GM12878 (cell line): ENCODE measurements around the gene TFB1M. TPM values are rescaled to one million over a fixed set of nuclear protein-coding genes. Genes with fewer than 3 reads are reported as not detected.

ENCODE experiments used
- ATAC-seq: fragments of 200-7000 bp; cut with Tn5 transposase; 3 replicates; pipeline ENCODE4 v1.9.1; 2020; ENCODE audit warnings: mild to moderate bottlenecking, moderate library complexity
- BruUV-seq: library from RNA; stranded (reverse); fragments of 400-500 nt; replicated peaks from 2 replicates; lab custom pipeline; 2021; lab: Mats Ljungman, UMichigan
- CTCF ChIA-PET: fragments of 300-600 bp; sonication (Branson Sonifier 250); formaldehyde crosslinking; extraction: SDS; loops from one replicate; lab custom pipeline; 2021; ENCODE audit warnings: inconsistent platforms; lab: Yijun Ruan, JAX
- POLR2A ChIA-PET: fragments of 350-600 bp; formaldehyde crosslinking; extraction: SDS; loops from one replicate; lab custom pipeline; 2021; ENCODE audit warnings: inconsistent platforms; lab: Charles Lee
- RAD21 ChIA-PET: fragments of 300-600 bp; sonication (Branson Sonifier 250); formaldehyde crosslinking; loops from one replicate; lab custom pipeline; 2023; ENCODE audit warnings: antibody characterized with exemption; ENCODE audit not compliant: unreplicated experiment; lab: Charles Lee
- SMC1A ChIA-PET: fragments of 300-600 bp; sonication (Branson Sonifier 250); formaldehyde crosslinking; loops from one replicate; lab custom pipeline; 2023; ENCODE audit not compliant: unreplicated experiment, uncharacterized antibody; lab: Charles Lee
- DNase-seq: peaks from one replicate; pipeline ENCODE4 v3.0.0-alpha.2; 2011; ENCODE audit warnings: low read depth, low spot score
- FAIRE-seq: peaks from 3 replicates; lab custom pipeline; 2011; peaks lifted over from hg19 to GRCh38; lab: Jason Lieb, UNC
- H2AFZ ChIP-seq: 2 replicates; pipeline ENCODE4 v1.6.0; 2011; ENCODE audit warnings: low read depth, low read length, control low read depth; ENCODE audit not compliant: control insufficient read depth
- H3K27ac ChIP-seq: 2 replicates; pipeline ENCODE4 v1.5.1; 2011; ENCODE audit warnings: control low read depth; ENCODE audit not compliant: control insufficient read depth, insufficient read depth
- H3K27me3 ChIP-seq, 2 experiments: replicated peaks in 1 of 2; 2 replicates each; pipeline versions ENCODE4 v1.6.0 to v1.6.1; 2011; ENCODE audit warnings: low read length in 1 of 2; ENCODE audit not compliant: control insufficient read depth in 2 of 2, insufficient read depth in 2 of 2
- H3K36me3 ChIP-seq, 2 experiments: 2 replicates each; pipeline ENCODE4 v1.5.1; 2011; ENCODE audit warnings: low read length in 1 of 2; ENCODE audit not compliant: control insufficient read depth in 2 of 2, insufficient read depth in 2 of 2
- H3K4me1 ChIP-seq: 2 replicates; pipeline ENCODE4 v1.6.1; 2011; ENCODE audit warnings: mild to moderate bottlenecking, low read length, moderate library complexity, mixed read lengths; ENCODE audit not compliant: control insufficient read depth, insufficient read depth
- H3K4me2 ChIP-seq: 2 replicates; pipeline ENCODE4 v1.6.0; 2011; ENCODE audit warnings: control low read depth; ENCODE audit not compliant: control insufficient read depth, insufficient read depth
- H3K4me3 ChIP-seq: fragments of 200-600 bp; sonication (generic); 2 replicates; pipeline ENCODE4 v1.5.1; 2016
- H3K79me2 ChIP-seq: 2 replicates; pipeline ENCODE4 v1.6.0; 2011; ENCODE audit warnings: low read length; ENCODE audit not compliant: control insufficient read depth, insufficient read depth
- H3K9ac ChIP-seq: 2 replicates; pipeline ENCODE4 v1.8.0; 2011; ENCODE audit warnings: low read length, control low read depth, mixed read lengths; ENCODE audit not compliant: control insufficient read depth, insufficient read depth
- H3K9me3 ChIP-seq: replicated peaks from 3 replicates; pipeline ENCODE4 v1.5.1; 2011; ENCODE audit warnings: mild to moderate bottlenecking, low read length; ENCODE audit not compliant: control insufficient read depth, insufficient read depth
- H4K20me1 ChIP-seq: 2 replicates; pipeline ENCODE4 v1.6.0; 2011; ENCODE audit not compliant: control insufficient read depth, insufficient read depth
- ASH2L ChIP-seq: fragments of 300-600, 200-600 bp; sonication (generic); IDR thresholded peaks from 2 replicates; pipeline ENCODE4 v1.6.1; 2017; ENCODE audit warnings: low read depth, mild to moderate bottlenecking, borderline replicate concordance
- CBX5 ChIP-seq: sonication (generic); IDR thresholded peaks from 2 replicates; pipeline ENCODE4 v1.6.1; 2016; ENCODE audit warnings: low read depth, moderate library complexity, mild to moderate bottlenecking, inconsistent platforms
- CHD2 ChIP-seq: IDR thresholded peaks from 2 replicates; pipeline ENCODE4 v1.6.1; 2011; ENCODE audit warnings: low read depth, low read length, improper control_type of control experiment, borderline replicate concordance
- CHD4 ChIP-seq: fragments of 200-600 bp; sonication (generic); IDR thresholded peaks from 2 replicates; pipeline ENCODE4 v1.6.1; 2016; ENCODE audit warnings: mild to moderate bottlenecking
- FOXK2 ChIP-seq: fragments of 450-650 bp; IDR thresholded peaks from 2 replicates; pipeline ENCODE4 v1.6.1; 2017; ENCODE audit warnings: mild to moderate bottlenecking, moderate library complexity
- HCFC1 ChIP-seq: fragments of 150-350 bp; IDR thresholded peaks from 2 replicates; pipeline ENCODE4 v1.6.1; 2014; ENCODE audit warnings: low read length
- IKZF2 ChIP-seq, 2 experiments: fragments of 450-650 bp; IDR thresholded peaks; 2 replicates each; pipeline ENCODE4 v1.6.1; 2017; ENCODE audit warnings: mild to moderate bottlenecking in 2 of 2, moderate library complexity in 2 of 2
- NFIC ChIP-seq: IDR thresholded peaks from 2 replicates; pipeline ENCODE4 v1.6.1; 2012; ENCODE audit warnings: low read depth, mild to moderate bottlenecking, inconsistent platforms, low read length, moderate library complexity
- NFYB ChIP-seq: IDR thresholded peaks from 2 replicates; pipeline ENCODE4 v1.6.1; 2011; ENCODE audit warnings: low read depth, mild to moderate bottlenecking, low read length, improper control_type of control experiment, moderate library complexity; ENCODE audit not compliant: insufficient read depth
- NR2F1 ChIP-seq: fragments of 450-650 bp; conservative IDR thresholded peaks from 2 replicates; pipeline ENCODE4 v1.6.1; 2017; ENCODE audit warnings: mild to moderate bottlenecking
- POU2F2 ChIP-seq: IDR thresholded peaks from 3 replicates; pipeline ENCODE4 v1.6.1; 2011; ENCODE audit warnings: low read depth, mild to moderate bottlenecking, low read length, borderline replicate concordance
- RFX5 ChIP-seq: IDR thresholded peaks from 2 replicates; pipeline ENCODE4 v1.6.1; 2011; ENCODE audit warnings: low read depth, low read length, improper control_type of control experiment
- RUNX3 ChIP-seq: IDR thresholded peaks from 2 replicates; pipeline ENCODE4 v1.6.1; 2012; ENCODE audit warnings: low read length, inconsistent platforms
- SRF ChIP-seq, 2 experiments: IDR thresholded peaks; 2 replicates each; pipeline ENCODE4 v1.6.1; 2011; ENCODE audit warnings: low read depth in 2 of 2, low read length in 2 of 2, mild to moderate bottlenecking in 1 of 2, moderate library complexity in 1 of 2
- WRNIP1 ChIP-seq: IDR thresholded peaks from 2 replicates; pipeline ENCODE4 v1.6.1; 2011; ENCODE audit warnings: low read depth, low read length, improper control_type of control experiment, borderline replicate concordance
- WGBS: methylation state at CpG from one replicate; pipeline ENCODE4 v1.1.6; 2016; ENCODE audit warnings: low lambda C conversion rate; ENCODE audit not compliant: insufficient replicate concordance, insufficient coverage; ENCODE audit errors: missing lambda C conversion rate; 5-methylcytosine and 5-hydroxymethylcytosine counted together
- in situ Hi-C: fragments of 300-500 bp; cut with MboI; formaldehyde crosslinking; loops from 9 replicates; pipeline ENCODE4 v1.14.3; 2018; ENCODE audit warnings: mixed read lengths
- intact Hi-C: fragments of 100-400 bp; cut with micrococcal nuclease; formaldehyde crosslinking; loops from one replicate; pipeline ENCODE4 v1.14.2; 2022; ENCODE audit not compliant: unreplicated experiment
- polyA plus RNA-seq, 11 experiments: library from polyadenylated mRNA; depleted of rRNA in 4 of 11; unstranded in 6 of 11; stranded (reverse) in 5 of 11; fragments of >200 nt; fragmentation: Nextera tagmentation in 4 of 11; fragmentation: Illumina TruSeq in 1 of 11; extraction: Ambion mirVana in 4 of 11; extraction: Trizol in 1 of 11; gene quantifications; 1 replicate in 1 of 11; 2 replicates in 10 of 11; pipeline versions ENCODE4 v1.2.1 to v1.2.3, GENCODE V29; 2011 to 2016; ENCODE audit warnings: inconsistent platforms in 2 of 11, missing spikeins in 2 of 11, low read depth in 1 of 11
- total RNA-seq, 4 experiments: library from RNA; depleted of rRNA in 3 of 4; stranded (reverse); fragments of >200 nt in 3 of 4; fragmentation: Illumina TruSeq in 1 of 4; extraction: Trizol in 1 of 4; gene quantifications; 2 replicates each; pipeline versions ENCODE4 v1.2.1 to v1.2.3, GENCODE V29; 2013 to 2021
- TF ChIP-seq, protein P1 (sequence below): IDR thresholded peaks from 2 replicates; pipeline ENCODE4 v1.6.1; 2011; ENCODE audit warnings: borderline replicate concordance, low read depth, mild to moderate bottlenecking, moderate library complexity, low read length; ENCODE audit not compliant: insufficient read depth, poor library complexity, severe bottlenecking

TFB1M gene
- total and polyA plus RNA-seq, 10 of the 15 experiments (the other 5 are each of a cell fraction or from before 2014, with no cell fraction given): 29.9 to 117 (median 41.3) TPM

DNA sequence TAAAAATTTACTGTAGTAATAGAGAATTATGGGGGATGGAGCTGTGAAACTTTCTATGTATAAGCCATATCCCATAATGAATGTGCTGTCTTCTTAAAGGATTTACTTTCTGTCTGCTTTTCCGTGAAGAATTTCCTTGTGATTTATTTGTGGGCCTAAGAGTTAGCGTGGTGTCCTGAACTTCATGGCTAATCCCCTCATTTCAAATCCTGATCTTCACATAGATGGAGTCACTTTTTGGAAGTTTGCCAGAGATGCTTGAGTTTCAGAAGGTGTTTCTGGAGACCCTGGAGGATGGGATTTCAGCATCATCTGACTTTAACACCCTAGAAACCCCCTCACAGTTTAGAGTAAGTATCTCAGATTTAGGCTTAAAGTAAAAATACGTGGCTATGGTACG lies 69.8 kb downstream of the TFB1M start:
- DNase-seq (no peak), FAIRE-seq (no peak), ATAC-seq (no peak)
- H3K27ac ChIP-seq: no peak overlapping the region
- BruUV-seq: no TSS peak
- peaks cover 5 to 6% of the 10 kb centered on the region in 2 experiments for H3K36me3 ChIP-seq
- WGBS: 100% methylated on average over 4 of the region's 4 CpGs
- no peak overlapping the region for H2AFZ ChIP-seq
- ChIA-PET SMC1A (interaction anchor here (1.2 to 11.0 kb wide), 2 partner anchors 54 to 67 kb away, joined by 3 to 224 read pairs; no protein-coding TSS in a partner anchor), CTCF (interaction anchor here (0.8 to 3.1 kb wide), 3 partner anchors 13 to 67 kb away, joined by 3 to 12 read pairs (median 4); no protein-coding TSS in a partner anchor), RAD21 (interaction anchor here (10.1 kb wide), 1 partner anchor 66 kb away, joined by 178 read pairs; no protein-coding TSS in a partner anchor), POLR2A (interaction anchor here (0.8 kb wide), 1 partner anchor 14 kb away, joined by 3 read pairs; no protein-coding TSS in a partner anchor)
- peaks cover 4% of the 10 kb centered on the region; the same call in 1 of the 2 replicates for H3K4me1 ChIP-seq
- no peaks in the 10 kb centered on the region for H3K27me3 ChIP-seq
- no peak overlapping the region for H3K9ac ChIP-seq
- no peaks in the 10 kb centered on the region for H3K9me3 ChIP-seq
- H3K4me2 ChIP-seq: no peak overlapping the region
- TF ChIP-seq ASH2L (no peak), HCFC1 (no peak), WRNIP1 (no peak), IKZF2 (IDR thresholded peaks at IDR 0.05) (no peak), SRF (IDR thresholded peaks at IDR 0.05; ENCODE audit: low read depth in 2 of 2, low read length in 2 of 2) (no peak), NFYB (no peak), POU2F2 (no peak), NR2F1 (no peak), CHD2 (no peak), RFX5 (no peak), RUNX3 (no peak), FOXK2 (no peak), NFIC (no peak), CHD4 (no peak), CBX5 (no peak)
- TF ChIP-seq, protein P1, sequence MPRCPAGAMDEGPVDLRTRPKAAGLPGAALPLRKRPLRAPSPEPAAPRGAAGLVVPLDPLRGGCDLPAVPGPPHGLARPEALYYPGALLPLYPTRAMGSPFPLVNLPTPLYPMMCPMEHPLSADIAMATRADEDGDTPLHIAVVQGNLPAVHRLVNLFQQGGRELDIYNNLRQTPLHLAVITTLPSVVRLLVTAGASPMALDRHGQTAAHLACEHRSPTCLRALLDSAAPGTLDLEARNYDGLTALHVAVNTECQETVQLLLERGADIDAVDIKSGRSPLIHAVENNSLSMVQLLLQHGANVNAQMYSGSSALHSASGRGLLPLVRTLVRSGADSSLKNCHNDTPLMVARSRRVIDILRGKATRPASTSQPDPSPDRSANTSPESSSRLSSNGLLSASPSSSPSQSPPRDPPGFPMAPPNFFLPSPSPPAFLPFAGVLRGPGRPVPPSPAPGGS: no peak
- H3K4me3 ChIP-seq: no peak overlapping the region
- H4K20me1 ChIP-seq: no peaks in the 10 kb centered on the region
- intact Hi-C loops: loop anchor here (10.0 kb wide), 1 partner anchor 380 kb away; no protein-coding TSS in a partner anchor
- no peaks in the 10 kb centered on the region for H3K79me2 ChIP-seq
- in situ Hi-C loops: no loop called here
